ENCODE measurements around the gene SAPCD2. TPM values are rescaled to one million over a fixed set of nuclear protein-coding genes. Genes with fewer than 3 reads are reported as not detected.
A peak's percentile ranks its signal among the peaks of the same experiment; 100 is the strongest.

Gene SAPCD2
- total RNA-seq, 1 experiment from 2014 or later: 18.4 TPM

DNA sequence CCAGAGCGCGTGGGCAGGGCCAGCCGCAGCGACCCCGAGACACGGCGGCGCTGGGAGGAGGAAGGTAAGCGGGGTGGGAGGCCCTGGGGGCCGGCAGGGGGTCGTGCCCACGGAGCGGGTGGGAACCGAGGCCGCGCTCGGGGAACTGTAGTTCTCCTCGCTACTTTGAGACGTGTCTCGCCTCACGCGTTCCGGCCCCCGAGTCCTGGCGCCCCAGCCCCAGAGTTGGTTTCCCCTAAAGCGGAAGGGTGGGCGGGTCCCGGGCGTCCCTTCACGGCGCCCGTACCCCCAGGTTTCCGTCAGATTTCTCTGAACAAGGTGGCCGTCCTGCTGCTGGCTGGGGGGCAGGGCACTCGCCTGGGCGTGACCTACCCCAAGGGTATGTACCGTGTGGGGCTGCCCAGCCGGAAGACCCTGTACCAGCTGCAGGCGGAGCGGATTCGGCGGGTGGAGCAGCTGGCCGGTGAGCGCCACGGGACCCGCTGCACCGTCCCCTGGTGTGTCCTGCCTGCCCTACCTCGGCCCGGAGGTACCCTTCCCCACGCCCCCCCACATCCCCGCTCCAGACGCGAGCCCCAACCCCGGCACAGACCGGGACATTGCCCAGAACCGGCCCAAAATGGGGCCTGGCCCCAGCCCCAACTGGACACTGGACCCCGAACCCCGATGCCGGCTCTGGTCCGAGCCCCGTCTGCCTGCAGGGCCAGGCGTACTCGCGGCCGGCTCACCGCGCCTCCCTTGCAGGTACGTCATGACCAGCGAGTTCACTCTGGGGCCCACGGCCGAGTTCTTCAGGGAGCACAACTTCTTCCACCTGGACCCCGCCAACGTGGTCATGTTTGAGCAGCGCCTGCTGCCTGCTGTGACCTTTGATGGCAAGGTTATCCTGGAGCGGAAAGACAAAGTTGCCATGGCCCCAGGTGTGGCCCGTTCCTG is 7.7 kb upstream of the SAPCD2 start:
- ChIA-PET CTCF (no interaction called here), POLR2A (no interaction called here)
- Histone ChIP-seq H3K4me3 (ENCODE audit: low read depth in 2 of 2, low read length in 2 of 2) (peak overlapping the region; percentile 54 to 57), H3K27ac (ENCODE audit: low read length) (peak overlapping the region; percentile 44; the same call in 1 of the 2 replicates), H3K9me3 (ENCODE audit: control insufficient read depth, insufficient read depth, low read depth, low read length) (no peaks in the 10 kb centered on the region), H3K36me3 (ENCODE audit: control insufficient read depth, insufficient read depth, low read length) (no peaks in the 10 kb centered on the region; the same call in 1 of the 2 replicates), H3K27me3 (ENCODE audit: control insufficient read depth, insufficient read depth, low read length) (no peaks in the 10 kb centered on the region), H3K4me1 (ENCODE audit: control insufficient read depth, insufficient read depth, low read length) (peaks cover 6% of the 10 kb centered on the region)
- DNase-seq (ENCODE audit: low read depth, low spot score) (no peak), ATAC-seq (peak; percentile 45)
- TF ChIP-seq, protein P1, sequence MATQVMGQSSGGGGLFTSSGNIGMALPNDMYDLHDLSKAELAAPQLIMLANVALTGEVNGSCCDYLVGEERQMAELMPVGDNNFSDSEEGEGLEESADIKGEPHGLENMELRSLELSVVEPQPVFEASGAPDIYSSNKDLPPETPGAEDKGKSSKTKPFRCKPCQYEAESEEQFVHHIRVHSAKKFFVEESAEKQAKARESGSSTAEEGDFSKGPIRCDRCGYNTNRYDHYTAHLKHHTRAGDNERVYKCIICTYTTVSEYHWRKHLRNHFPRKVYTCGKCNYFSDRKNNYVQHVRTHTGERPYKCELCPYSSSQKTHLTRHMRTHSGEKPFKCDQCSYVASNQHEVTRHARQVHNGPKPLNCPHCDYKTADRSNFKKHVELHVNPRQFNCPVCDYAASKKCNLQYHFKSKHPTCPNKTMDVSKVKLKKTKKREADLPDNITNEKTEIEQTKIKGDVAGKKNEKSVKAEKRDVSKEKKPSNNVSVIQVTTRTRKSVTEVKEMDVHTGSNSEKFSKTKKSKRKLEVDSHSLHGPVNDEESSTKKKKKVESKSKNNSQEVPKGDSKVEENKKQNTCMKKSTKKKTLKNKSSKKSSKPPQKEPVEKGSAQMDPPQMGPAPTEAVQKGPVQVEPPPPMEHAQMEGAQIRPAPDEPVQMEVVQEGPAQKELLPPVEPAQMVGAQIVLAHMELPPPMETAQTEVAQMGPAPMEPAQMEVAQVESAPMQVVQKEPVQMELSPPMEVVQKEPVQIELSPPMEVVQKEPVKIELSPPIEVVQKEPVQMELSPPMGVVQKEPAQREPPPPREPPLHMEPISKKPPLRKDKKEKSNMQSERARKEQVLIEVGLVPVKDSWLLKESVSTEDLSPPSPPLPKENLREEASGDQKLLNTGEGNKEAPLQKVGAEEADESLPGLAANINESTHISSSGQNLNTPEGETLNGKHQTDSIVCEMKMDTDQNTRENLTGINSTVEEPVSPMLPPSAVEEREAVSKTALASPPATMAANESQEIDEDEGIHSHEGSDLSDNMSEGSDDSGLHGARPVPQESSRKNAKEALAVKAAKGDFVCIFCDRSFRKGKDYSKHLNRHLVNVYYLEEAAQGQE (IDR thresholded peaks at IDR 0.05; ENCODE audit: insufficient read depth in 1 of 2, low read depth in 2 of 2, low read length in 1 of 2): no peak
- TF ChIP-seq POLR2AphosphoS5 (IDR thresholded peaks at IDR 0.05; ENCODE audit: low read depth, low read length) (no peak), TCF7L2 (IDR thresholded peaks at IDR 0.05; ENCODE audit: low read depth, low read length) (no peak), SIN3A (IDR thresholded peaks at IDR 0.05; ENCODE audit: borderline replicate concordance, insufficient read depth, low read depth, low read length) (no peak)
- TF ChIP-seq, protein P2, sequence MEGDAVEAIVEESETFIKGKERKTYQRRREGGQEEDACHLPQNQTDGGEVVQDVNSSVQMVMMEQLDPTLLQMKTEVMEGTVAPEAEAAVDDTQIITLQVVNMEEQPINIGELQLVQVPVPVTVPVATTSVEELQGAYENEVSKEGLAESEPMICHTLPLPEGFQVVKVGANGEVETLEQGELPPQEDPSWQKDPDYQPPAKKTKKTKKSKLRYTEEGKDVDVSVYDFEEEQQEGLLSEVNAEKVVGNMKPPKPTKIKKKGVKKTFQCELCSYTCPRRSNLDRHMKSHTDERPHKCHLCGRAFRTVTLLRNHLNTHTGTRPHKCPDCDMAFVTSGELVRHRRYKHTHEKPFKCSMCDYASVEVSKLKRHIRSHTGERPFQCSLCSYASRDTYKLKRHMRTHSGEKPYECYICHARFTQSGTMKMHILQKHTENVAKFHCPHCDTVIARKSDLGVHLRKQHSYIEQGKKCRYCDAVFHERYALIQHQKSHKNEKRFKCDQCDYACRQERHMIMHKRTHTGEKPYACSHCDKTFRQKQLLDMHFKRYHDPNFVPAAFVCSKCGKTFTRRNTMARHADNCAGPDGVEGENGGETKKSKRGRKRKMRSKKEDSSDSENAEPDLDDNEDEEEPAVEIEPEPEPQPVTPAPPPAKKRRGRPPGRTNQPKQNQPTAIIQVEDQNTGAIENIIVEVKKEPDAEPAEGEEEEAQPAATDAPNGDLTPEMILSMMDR (IDR thresholded peaks at IDR 0.05): no peak
- BruUV-seq (replicated peaks): no TSS peak
- intact Hi-C loops (cut with micrococcal nuclease; ENCODE audit: unreplicated experiment) (no loop called here), in situ Hi-C loops (cut with HindIII; ENCODE audit: low pct_unique_long_range_greater_than_20kb, low sequenced_read_pairs) (no loop called here)

- Histone ChIP-seq H3K4me1 (ENCODE audit: control insufficient read depth, insufficient read depth, low read length) (0 out of 2 replicates have a peak, but pooled peaks cover 2% of the 10 kb centered on the region), H3K4me3 (ENCODE audit: low read depth in 2 of 2, low read length in 2 of 2) (peak within 1 kb of the TSS; percentile 54 to 57), H3K36me3 (ENCODE audit: control insufficient read depth, insufficient read depth, low read length) (no peaks in the 10 kb centered on the region; the same call in 1 of the 2 replicates), H3K27ac (ENCODE audit: low read length) (peak within 1 kb of the TSS; percentile 59), H3K27me3 (ENCODE audit: control insufficient read depth, insufficient read depth, low read length) (no peaks in the 10 kb centered on the region), H3K9me3 (ENCODE audit: control insufficient read depth, insufficient read depth, low read depth, low read length) (no peaks in the 10 kb centered on the region)
- in situ Hi-C loops (cut with HindIII; ENCODE audit: low pct_unique_long_range_greater_than_20kb, low sequenced_read_pairs): no loop called here
- intact Hi-C loops (cut with micrococcal nuclease; ENCODE audit: unreplicated experiment): no loop called here
- TF ChIP-seq, protein P2 (IDR thresholded peaks at IDR 0.05): no peak
- TF ChIP-seq TCF7L2 (IDR thresholded peaks at IDR 0.05; ENCODE audit: low read depth, low read length) (no peak), SIN3A (IDR thresholded peaks at IDR 0.05; ENCODE audit: borderline replicate concordance, insufficient read depth, low read depth, low read length) (0 out of 2 replicates have a peak, but pooled peaks have one; percentile 38), POLR2AphosphoS5 (IDR thresholded peaks at IDR 0.05; ENCODE audit: low read depth, low read length) (no peak)
- TF ChIP-seq, protein P1 (IDR thresholded peaks at IDR 0.05; ENCODE audit: insufficient read depth in 1 of 2, low read depth in 2 of 2, low read length in 1 of 2): no peak
- ChIA-PET CTCF (interaction anchor here (0.6 to 1.2 kb wide), 2 partner anchors 9 to 45 kb away, joined by 5 to 8 read pairs; partner anchors contain the start of gene FUT7), POLR2A (no interaction called here)
- no peak for DNase-seq (ENCODE audit: low read depth, low spot score)
- no TSS peak for BruUV-seq (replicated peaks)
- ATAC-seq: peak; percentile 82
Measured at GRCh38 chr9:137077010-137077747, 6.8 kb upstream of the SAPCD2 start, which contains the start of gene UAP1L1. Gene UAP1L1 (plus strand): TSS chr9:137077517. CDS start chr9:137077533, 16 bp downstream.
